Measurements from ENCODE around the gene CCND1. TPM values are rescaled to one million over a fixed set of nuclear protein-coding genes. Genes with fewer than 3 reads are reported as not detected.

Gene CCND1
- total RNA-seq (2011; cell fraction: chromatin; rRNA removed; ENCODE audit: low replicate concordance), result 9.3 and 33.6 TPM in 2 replicates
- 22.5 and 33.2 TPM in 2 replicates for total RNA-seq (2011; cell fraction: nucleolus; rRNA removed)
- total RNA-seq (2011; cell fraction: nucleoplasm; rRNA removed), result 11.1 and 13.8 TPM in 2 replicates
- total RNA-seq (2014; rRNA removed), result 7.7 and 11.4 TPM in 2 replicates
- total RNA-seq (2014; rRNA removed; fragmentation: Illumina TruSeq; extraction: Trizol), result 3.1 TPM in 2 replicates
- 2.2 and 3.8 TPM in 2 replicates for total RNA-seq (2015; rRNA removed; fragmentation: Illumina TruSeq; extraction: Trizol)
- total RNA-seq (2021), result 18.9 and 23.3 TPM in 2 replicates
- polyA plus RNA-seq (2011; rRNA removed), result 16.7 and 19.7 TPM in 2 replicates
- 16.2 and 30.6 TPM in 2 replicates for polyA plus RNA-seq (2011; cell fraction: cytosol; rRNA removed)
- polyA plus RNA-seq (2011; cell fraction: nucleus; rRNA removed), result 20.4 and 50.8 TPM in 2 replicates
- polyA plus RNA-seq (2012), result 6.0 and 6.3 TPM in 2 replicates
- polyA plus RNA-seq (2014; fragmentation: Illumina TruSeq; extraction: Trizol), result 3.0 and 6.5 TPM in 2 replicates
- polyA plus RNA-seq (2014; fragmentation: Nextera tagmentation; extraction: Ambion mirVana), result under 1 TPM; 0.04 to 0.13 TPM
- 6.4 and 7.5 TPM in 2 replicates for polyA plus RNA-seq (2014; rRNA removed)
- polyA minus RNA-seq (2011; rRNA and poly(A)+ RNA removed), result 10.3 and 15.0 TPM in 2 replicates
- 29.4 and 35.4 TPM in 2 replicates for polyA minus RNA-seq (2011; cell fraction: cytosol; rRNA and poly(A)+ RNA removed)
- polyA minus RNA-seq (2011; cell fraction: nucleus; rRNA and poly(A)+ RNA removed), result 44.4 and 45.2 TPM in 2 replicates
- Bru-seq, nascent RNA, result percentile 61 among the genes with signal in this experiment
- BruChase-seq, experiment 1, labeled RNA remaining after a 2-hour chase, result percentile 54 among the genes with signal in this experiment
- percentile 55 among the genes with signal in this experiment for BruChase-seq, experiment 2, labeled RNA remaining after a 6-hour chase
- long read RNA-seq, experiment 1, full-length matches to known transcripts, result 4 of 43 reads
- long read RNA-seq, experiment 1, partial matches to known transcripts, result 38 of 43 reads
- long read RNA-seq, experiment 1, other reads (novel, unspliced or antisense), result 1 of 43 reads
- long read RNA-seq, experiment 2, full-length matches to known transcripts, result 6 of 12 reads
- long read RNA-seq, experiment 2, partial matches to known transcripts, result 0 of 12 reads
- long read RNA-seq, experiment 2, other reads (novel, unspliced or antisense), result 6 of 12 reads
- long read RNA-seq, experiment 3, full-length matches to known transcripts, result 3 of 4 reads
- long read RNA-seq, experiment 3, partial matches to known transcripts, result 0 of 4 reads
- long read RNA-seq, experiment 3, other reads (novel, unspliced or antisense), result 1 of 4 reads

DNA sequence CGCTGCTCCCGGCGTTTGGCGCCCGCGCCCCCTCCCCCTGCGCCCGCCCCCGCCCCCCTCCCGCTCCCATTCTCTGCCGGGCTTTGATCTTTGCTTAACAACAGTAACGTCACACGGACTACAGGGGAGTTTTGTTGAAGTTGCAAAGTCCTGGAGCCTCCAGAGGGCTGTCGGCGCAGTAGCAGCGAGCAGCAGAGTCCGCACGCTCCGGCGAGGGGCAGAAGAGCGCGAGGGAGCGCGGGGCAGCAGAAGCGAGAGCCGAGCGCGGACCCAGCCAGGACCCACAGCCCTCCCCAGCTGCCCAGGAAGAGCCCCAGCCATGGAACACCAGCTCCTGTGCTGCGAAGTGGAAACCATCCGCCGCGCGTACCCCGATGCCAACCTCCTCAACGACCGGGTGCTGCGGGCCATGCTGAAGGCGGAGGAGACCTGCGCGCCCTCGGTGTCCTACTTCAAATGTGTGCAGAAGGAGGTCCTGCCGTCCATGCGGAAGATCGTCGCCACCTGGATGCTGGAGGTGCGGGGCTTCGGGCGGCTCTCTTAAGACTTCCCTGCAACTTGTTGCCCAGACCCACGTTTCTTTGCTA, at the start of gene CCND1:
Gene CCND1 (plus strand): TSS at position 162 of the 587 bp plus-strand sequence. CDS start 158 bp downstream, at position 320.
- no peaks in the 10 kb centered on the region; the same call in none of the 2 replicates for H4K20me1 ChIP-seq (replicated peaks; ENCODE audit: control insufficient read depth, insufficient read depth, low read length)
- H3K27ac ChIP-seq (ENCODE audit: extremely low read depth, low read depth, low read length), result peak within 1 kb of the TSS; percentile 66; the same call in 2 of the 3 replicates
- H3K9me3 ChIP-seq (replicated peaks; ENCODE audit: control insufficient read depth, insufficient read depth, low read depth, low read length), result no peaks in the 10 kb centered on the region
- FAIRE-seq, result peak; percentile 73
- H2AFZ ChIP-seq (ENCODE audit: low read depth, low read length), result peak within 1 kb of the TSS; percentile 72
- TSS peak; percentile 88 for BruUV-seq (replicated peaks)
- WGBS (ENCODE audit: insufficient coverage, low coverage, missing lambda C conversion rate), result 2% methylated on average over 27 of the region's 49 CpGs
- ChIA-PET POLR2A (interaction anchor here (0.6 kb wide), 1 partner anchor 1191 kb away, joined by 4 read pairs; no protein-coding TSS in a partner anchor), CTCF (ENCODE audit: low intra/inter-chr PET ratio) (no interaction called here)
- H3K4me3 ChIP-seq, result peak within 1 kb of the TSS; percentile 54
- in situ Hi-C loops (cut with MboI) (loop anchor here (5.0 kb wide), 3 partner anchors 194 to 534 kb away; partner anchors contain the start of gene MYEOV), intact Hi-C loops (cut with micrococcal nuclease) (loop anchor here (5.0 to 10.0 kb wide), 4 partner anchors 199 to 1006 kb away; no protein-coding TSS in a partner anchor)
- peak within 1 kb of the TSS; percentile 78 for H3K4me2 ChIP-seq (ENCODE audit: insufficient read depth, low read length)
- H3K79me2 ChIP-seq (ENCODE audit: control insufficient read depth, insufficient read depth, low read length), result peaks cover 4% of the 10 kb centered on the region; the same call in 1 of the 3 replicates
- peaks cover 8 to 71% of the 10 kb centered on the region in 2 experiments; a peak in 4 of 5 replicates for H3K4me1 ChIP-seq (replicated peaks in 1 of 2; ENCODE audit: control insufficient read depth in 2 of 2, insufficient read depth in 2 of 2, low read length in 2 of 2)
- H3K9me1 ChIP-seq (ENCODE audit: control insufficient read depth, insufficient read depth, low read length), result peaks cover 3% of the 10 kb centered on the region
- ATAC-seq, result peak; percentile 73
- H3K36me3 ChIP-seq (ENCODE audit: control insufficient read depth, insufficient read depth, low read length), result no peaks in the 10 kb centered on the region
- DNase-seq (ENCODE audit: extremely low read depth in 1 of 4, low spot score in 3 of 4), result peak; percentile 48 to 76 (median 58)
- peak within 1 kb of the TSS; percentile 63 to 87; a peak in 3 of 4 replicates for H3K9ac ChIP-seq (ENCODE audit: insufficient read depth in 1 of 2, low read depth in 2 of 2, low read length in 2 of 2)
- peaks cover 9 to 14% of the 10 kb centered on the region in 2 experiments for H3K27me3 ChIP-seq (ENCODE audit: control insufficient read depth in 2 of 2, insufficient read depth in 2 of 2, low read length in 2 of 2)
- TF ChIP-seq KLF16 (IDR thresholded peaks at IDR 0.05) (no peak), POLR2AphosphoS5 (IDR thresholded peaks at IDR 0.05; ENCODE audit: control insufficient read depth, insufficient read depth, low read depth, low read length) (peak; percentile 81), LCOR (CRISPR knock-in tag; IDR thresholded peaks at IDR 0.05) (0 out of 2 replicates have a peak, but pooled peaks have one; percentile 49), RBFOX2 (IDR thresholded peaks at IDR 0.05; ENCODE audit: low read depth, low read length) (peak; percentile 81), MAZ (CRISPR knock-in tag; conservative IDR thresholded peaks at IDR 0.05 in 1 of 2, IDR thresholded peaks at IDR 0.05 in 1 of 2) (no peak), MYC (IDR thresholded peaks at IDR 0.05; ENCODE audit: low read depth, low read length) (no peak; the same call in 1 of the 2 replicates), MYC (CRISPR knock-in tag; IDR thresholded peaks at IDR 0.05; ENCODE audit: borderline replicate concordance, low read depth) (no peak), ZKSCAN3 (CRISPR knock-in tag; IDR thresholded peaks at IDR 0.05) (no peak), HNRNPL (IDR thresholded peaks at IDR 0.05; ENCODE audit: low read depth, low read length) (no peak), KHSRP (IDR thresholded peaks at IDR 0.05) (no peak), ARNT (IDR thresholded peaks at IDR 0.05) (no peak)
- TF ChIP-seq, protein P1, sequence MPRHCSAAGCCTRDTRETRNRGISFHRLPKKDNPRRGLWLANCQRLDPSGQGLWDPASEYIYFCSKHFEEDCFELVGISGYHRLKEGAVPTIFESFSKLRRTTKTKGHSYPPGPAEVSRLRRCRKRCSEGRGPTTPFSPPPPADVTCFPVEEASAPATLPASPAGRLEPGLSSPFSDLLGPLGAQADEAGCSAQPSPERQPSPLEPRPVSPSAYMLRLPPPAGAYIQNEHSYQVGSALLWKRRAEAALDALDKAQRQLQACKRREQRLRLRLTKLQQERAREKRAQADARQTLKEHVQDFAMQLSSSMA (CRISPR knock-in tag; IDR thresholded peaks at IDR 0.05), result no peak
- TF ChIP-seq, protein P2, sequence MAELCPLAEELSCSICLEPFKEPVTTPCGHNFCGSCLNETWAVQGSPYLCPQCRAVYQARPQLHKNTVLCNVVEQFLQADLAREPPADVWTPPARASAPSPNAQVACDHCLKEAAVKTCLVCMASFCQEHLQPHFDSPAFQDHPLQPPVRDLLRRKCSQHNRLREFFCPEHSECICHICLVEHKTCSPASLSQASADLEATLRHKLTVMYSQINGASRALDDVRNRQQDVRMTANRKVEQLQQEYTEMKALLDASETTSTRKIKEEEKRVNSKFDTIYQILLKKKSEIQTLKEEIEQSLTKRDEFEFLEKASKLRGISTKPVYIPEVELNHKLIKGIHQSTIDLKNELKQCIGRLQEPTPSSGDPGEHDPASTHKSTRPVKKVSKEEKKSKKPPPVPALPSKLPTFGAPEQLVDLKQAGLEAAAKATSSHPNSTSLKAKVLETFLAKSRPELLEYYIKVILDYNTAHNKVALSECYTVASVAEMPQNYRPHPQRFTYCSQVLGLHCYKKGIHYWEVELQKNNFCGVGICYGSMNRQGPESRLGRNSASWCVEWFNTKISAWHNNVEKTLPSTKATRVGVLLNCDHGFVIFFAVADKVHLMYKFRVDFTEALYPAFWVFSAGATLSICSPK (IDR thresholded peaks at IDR 0.05; ENCODE audit: borderline replicate concordance), result no peak
